Measurements from ENCODE around the gene ANKRD13A.
A peak's percentile ranks its signal among the peaks of the same experiment; 100 is the strongest.
"Not testable (repeated sequence)": the region's sequence is repeated elsewhere in the genome, so short reads cannot be mapped to it uniquely, and the experiment has no call there.

The ANKRD13A gene

GRCh38 chr12:110049034-110049433 is 49.8 kb downstream of the ANKRD13A start:
- peak in 1 of 2 donors; percentile 67 for DNase-seq

- DNase-seq = not testable (repeated sequence)
These were observed 50.4 kb downstream of the ANKRD13A start for GRCh38 chr12:110049666-110050065.

GRCh38 chr12:110050927-110051326 is 51.7 kb downstream of the ANKRD13A start:
- DNase-seq = no peak

GRCh38 chr12:110055375-110056352 is 56.4 kb downstream of the ANKRD13A start:
- peak in 1 of 2 donors; percentile 46 for DNase-seq

GRCh38 chr12:110056643-110057042 is 57.4 kb downstream of the ANKRD13A start:
- not testable (repeated sequence) for DNase-seq

GRCh38 chr12:110058875-110059615 is 59.8 kb downstream of the ANKRD13A start:
- no peak for DNase-seq

GRCh38 chr12:110059651-110060000 is 60.4 kb downstream of the ANKRD13A start:
- DNase-seq = no peak

- no peak for DNase-seq
These were observed 63.0 kb downstream of the ANKRD13A start for GRCh38 chr12:110062241-110062640.

- DNase-seq = no peak
These were observed 66.3 kb downstream of the ANKRD13A start for GRCh38 chr12:110065540-110065939.

- DNase-seq = no peak
These were observed 68.3 kb downstream of the ANKRD13A start for GRCh38 chr12:110067531-110067930.

GRCh38 chr12:110068115-110068514 is 68.9 kb downstream of the ANKRD13A start:
- not testable (repeated sequence) for DNase-seq

GRCh38 chr12:110068654-110069053 is 69.4 kb downstream of the ANKRD13A start:
- no peak for DNase-seq

GRCh38 chr12:110071504-110071903 is 72.3 kb downstream of the ANKRD13A start:
- DNase-seq = no peak

- no peak for DNase-seq
These were observed 72.7 kb downstream of the ANKRD13A start for GRCh38 chr12:110071967-110072366.

- not testable (repeated sequence) for DNase-seq
These were observed 73.4 kb downstream of the ANKRD13A start for GRCh38 chr12:110072636-110073035.

GRCh38 chr12:110073049-110073831 is 74.0 kb downstream of the ANKRD13A start:
- DNase-seq = peak in 1 of 2 donors; percentile 19

- no peak for DNase-seq
These were observed 74.9 kb downstream of the ANKRD13A start for GRCh38 chr12:110074089-110074488.

GRCh38 chr12:110075880-110076279 is 76.7 kb downstream of the ANKRD13A start:
- no peak for DNase-seq

GRCh38 chr12:110077800-110078199 is 78.6 kb downstream of the ANKRD13A start:
- DNase-seq = no peak

- peak; percentile 88 to 92 for DNase-seq
These were observed 80.5 kb downstream of the ANKRD13A start for GRCh38 chr12:110079477-110080400.

- no peak for DNase-seq
These were observed 81.2 kb downstream of the ANKRD13A start for GRCh38 chr12:110080410-110080809.

Data from CD4-positive, alpha-beta T cell treated with Interleukin-4 for 1 hour (primary cell).